ENCODE data around the gene CPB2. TPM values are rescaled to one million over a fixed set of nuclear protein-coding genes. Genes with fewer than 3 reads are reported as not detected.

CPB2 gene
- total RNA-seq, 4 donors from 2014 or later = 0.28 TPM; not detected in 3

DNA sequence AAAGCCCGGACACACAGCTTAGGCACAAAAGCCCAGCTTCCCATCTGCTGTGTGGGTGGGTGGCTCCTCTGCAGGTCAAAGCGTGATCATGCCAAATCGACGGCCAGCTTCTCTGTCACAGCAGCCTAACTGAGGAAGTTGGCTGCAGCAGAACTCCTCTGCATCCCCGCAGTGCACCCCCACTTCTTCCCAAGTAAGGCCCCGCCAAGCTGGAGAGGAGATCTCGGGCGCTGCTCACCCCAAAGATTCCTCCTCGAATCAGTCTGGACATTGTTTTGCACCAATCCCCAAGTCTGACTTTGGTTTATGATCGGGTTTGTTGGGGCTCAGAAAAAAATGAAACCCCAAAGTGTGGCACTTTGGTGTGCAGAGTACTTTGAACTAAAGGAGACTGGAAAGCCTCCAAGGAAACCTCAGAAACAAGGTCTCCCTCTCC is 19.7 kb upstream of the CPB2 start:
- Histone ChIP-seq H3K9me3 (no peaks in the 10 kb centered on the region), H3K4me1 (no peaks in the 10 kb centered on the region), H3K36me3 (no peaks in the 10 kb centered on the region), H3K27ac (no peak overlapping the region), H3K4me3 (no peak overlapping the region), H3K27me3 (no peaks in the 10 kb centered on the region)
- intact Hi-C loops (cut with DNase I; ENCODE audit: low total_unique reads) = no loop called here
- no peak for TF ChIP-seq POLR2A (IDR thresholded peaks at IDR 0.05)
- TF ChIP-seq, protein P1, sequence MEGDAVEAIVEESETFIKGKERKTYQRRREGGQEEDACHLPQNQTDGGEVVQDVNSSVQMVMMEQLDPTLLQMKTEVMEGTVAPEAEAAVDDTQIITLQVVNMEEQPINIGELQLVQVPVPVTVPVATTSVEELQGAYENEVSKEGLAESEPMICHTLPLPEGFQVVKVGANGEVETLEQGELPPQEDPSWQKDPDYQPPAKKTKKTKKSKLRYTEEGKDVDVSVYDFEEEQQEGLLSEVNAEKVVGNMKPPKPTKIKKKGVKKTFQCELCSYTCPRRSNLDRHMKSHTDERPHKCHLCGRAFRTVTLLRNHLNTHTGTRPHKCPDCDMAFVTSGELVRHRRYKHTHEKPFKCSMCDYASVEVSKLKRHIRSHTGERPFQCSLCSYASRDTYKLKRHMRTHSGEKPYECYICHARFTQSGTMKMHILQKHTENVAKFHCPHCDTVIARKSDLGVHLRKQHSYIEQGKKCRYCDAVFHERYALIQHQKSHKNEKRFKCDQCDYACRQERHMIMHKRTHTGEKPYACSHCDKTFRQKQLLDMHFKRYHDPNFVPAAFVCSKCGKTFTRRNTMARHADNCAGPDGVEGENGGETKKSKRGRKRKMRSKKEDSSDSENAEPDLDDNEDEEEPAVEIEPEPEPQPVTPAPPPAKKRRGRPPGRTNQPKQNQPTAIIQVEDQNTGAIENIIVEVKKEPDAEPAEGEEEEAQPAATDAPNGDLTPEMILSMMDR (IDR thresholded peaks at IDR 0.05) = no peak
- no peak for DNase-seq

DNA sequence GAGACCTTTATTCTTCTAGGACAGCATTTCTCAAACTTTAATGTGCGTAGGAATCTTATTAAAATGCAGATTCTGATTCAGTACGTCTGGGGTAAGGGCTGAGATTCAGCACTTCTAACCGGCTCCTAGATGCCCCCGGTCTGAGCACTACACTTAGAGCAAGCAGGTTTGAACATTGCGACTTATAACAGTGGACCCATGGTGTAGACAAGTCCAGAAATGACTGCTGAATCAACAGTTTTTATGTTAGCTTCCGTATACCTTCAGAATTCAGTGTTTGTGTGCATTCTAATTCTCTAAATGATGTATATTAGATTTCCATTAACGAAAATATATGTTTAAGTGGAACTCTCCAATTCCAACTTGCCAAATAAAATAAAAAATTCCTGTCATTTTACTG is 17.5 kb upstream of the CPB2 start:
- Histone ChIP-seq H3K9me3 (no peaks in the 10 kb centered on the region), H3K36me3 (no peaks in the 10 kb centered on the region), H3K27ac (no peak overlapping the region), H3K4me3 (no peak overlapping the region), H3K4me1 (no peaks in the 10 kb centered on the region), H3K27me3 (no peaks in the 10 kb centered on the region)
- intact Hi-C loops (cut with DNase I; ENCODE audit: low total_unique reads) = no loop called here
- DNase-seq = no peak
- TF ChIP-seq POLR2A (IDR thresholded peaks at IDR 0.05) = no peak
- TF ChIP-seq, protein P1 (IDR thresholded peaks at IDR 0.05) = no peak

DNA sequence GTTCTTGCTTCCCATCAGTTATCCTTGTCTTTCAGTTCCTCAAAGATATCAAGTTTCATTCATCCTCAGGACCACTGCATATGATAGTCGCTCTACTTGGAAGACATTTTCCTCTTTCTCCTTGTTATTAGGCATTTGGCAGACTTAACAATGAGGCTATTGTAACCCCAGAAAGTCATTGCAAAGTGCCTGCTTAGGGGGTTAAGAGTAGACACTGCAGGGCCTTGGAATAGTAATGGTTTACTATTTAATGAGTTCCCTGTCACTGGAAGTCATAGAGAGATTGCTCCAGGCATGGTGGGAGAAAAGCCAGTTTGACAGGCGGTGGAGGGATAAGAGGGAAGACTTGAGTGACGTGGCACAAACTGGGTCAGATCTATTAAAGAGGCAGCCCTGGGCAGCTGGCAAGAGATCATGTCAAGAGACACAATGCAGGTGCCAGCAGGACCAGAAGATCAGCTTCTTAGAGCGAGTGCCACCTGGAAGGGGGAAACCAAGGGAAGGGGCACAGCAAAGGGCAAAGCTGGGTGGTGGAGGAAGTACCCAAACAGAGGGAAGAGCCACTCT is 16.8 kb upstream of the CPB2 start:
- Histone ChIP-seq H3K36me3 (no peaks in the 10 kb centered on the region), H3K4me3 (no peak overlapping the region), H3K27me3 (no peaks in the 10 kb centered on the region), H3K27ac (no peak overlapping the region), H3K9me3 (no peaks in the 10 kb centered on the region), H3K4me1 (no peaks in the 10 kb centered on the region)
- intact Hi-C loops (cut with DNase I; ENCODE audit: low total_unique reads) = no loop called here
- no peak for TF ChIP-seq POLR2A (IDR thresholded peaks at IDR 0.05)
- TF ChIP-seq, protein P1 (IDR thresholded peaks at IDR 0.05) = no peak
- no peak for DNase-seq

DNA sequence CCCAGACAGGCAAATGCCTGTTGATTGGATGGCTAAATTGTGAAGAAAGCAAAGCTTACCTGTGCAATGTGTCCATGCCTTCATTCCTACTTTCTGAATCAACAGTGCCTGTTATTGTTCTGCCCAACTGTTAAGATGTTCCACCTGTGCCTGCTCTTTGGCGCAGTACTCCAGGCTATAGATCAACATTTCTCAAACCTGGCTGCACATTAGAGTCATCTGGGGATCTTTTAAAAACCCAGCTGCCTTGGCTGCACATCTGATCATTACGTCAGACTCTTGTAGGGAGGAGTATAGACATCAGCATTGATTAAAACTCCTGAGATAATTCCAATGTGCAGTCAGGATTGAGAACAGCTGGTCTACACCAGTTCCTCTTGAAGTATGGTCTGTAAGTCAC is 16.2 kb upstream of the CPB2 start:
- intact Hi-C loops (cut with DNase I; ENCODE audit: low total_unique reads) = no loop called here
- DNase-seq = no peak
- Histone ChIP-seq H3K27me3 (no peaks in the 10 kb centered on the region), H3K4me3 (no peak overlapping the region), H3K4me1 (no peaks in the 10 kb centered on the region), H3K36me3 (no peaks in the 10 kb centered on the region), H3K27ac (no peak overlapping the region), H3K9me3 (no peaks in the 10 kb centered on the region)
- TF ChIP-seq, protein P1 (IDR thresholded peaks at IDR 0.05) = no peak
- no peak for TF ChIP-seq POLR2A (IDR thresholded peaks at IDR 0.05)

DNA sequence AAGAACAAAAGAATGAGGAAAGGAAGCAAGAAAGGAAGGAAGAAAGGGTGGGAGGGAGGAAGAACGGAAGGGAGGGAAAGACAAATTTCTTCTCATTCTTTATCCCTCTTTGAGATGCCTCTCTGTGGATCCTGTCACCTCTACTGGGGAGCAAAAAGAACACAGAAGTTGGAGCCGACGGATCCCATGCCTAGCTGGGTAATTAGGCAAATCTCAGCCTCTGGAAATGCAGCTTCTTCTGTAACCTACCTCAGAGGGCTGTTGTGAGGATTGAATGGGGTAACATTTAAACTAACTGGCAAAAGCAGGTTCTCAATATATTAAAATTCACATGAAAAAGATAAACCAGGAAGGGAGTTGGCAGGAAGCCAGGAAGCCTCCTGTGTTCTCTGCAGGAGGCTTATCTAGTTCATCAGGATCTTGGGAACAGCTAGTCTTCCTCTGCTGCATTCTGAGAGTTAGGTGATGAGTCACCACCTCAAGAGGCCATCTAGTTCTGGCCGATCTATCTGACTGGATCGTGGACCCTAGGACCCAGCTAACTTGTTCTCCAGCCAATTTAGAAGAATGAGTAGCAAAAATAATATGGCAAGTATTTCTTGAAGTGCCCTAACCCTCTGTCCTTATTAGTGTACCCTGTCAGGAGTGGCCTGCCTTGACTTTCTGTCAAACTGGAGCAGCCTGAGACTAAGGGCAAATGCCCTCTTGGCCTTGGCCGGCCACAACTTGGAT is 15.2 kb upstream of the CPB2 start:
- intact Hi-C loops (cut with DNase I; ENCODE audit: low total_unique reads) = no loop called here
- no peak overlapping the region for H3K27ac ChIP-seq
- H3K27me3 ChIP-seq = no peaks in the 10 kb centered on the region
- no peaks in the 10 kb centered on the region for H3K9me3 ChIP-seq
- no peak overlapping the region for H3K4me3 ChIP-seq
- H3K4me1 ChIP-seq = no peaks in the 10 kb centered on the region
- no peaks in the 10 kb centered on the region for H3K36me3 ChIP-seq
- no peak for TF ChIP-seq POLR2A (IDR thresholded peaks at IDR 0.05)
- TF ChIP-seq, protein P1 (IDR thresholded peaks at IDR 0.05) = no peak
- peak in 1 of 2 donors; percentile 25 for DNase-seq
